HG03469 (cell line): ENCODE results near the gene CAPZA1.
"Not testable (repeated sequence)": the region's sequence is repeated elsewhere in the genome, so short reads cannot be mapped to it uniquely, and the experiment has no call there.

ENCODE experiments used
- ATAC-seq: cut with Tn5 transposase; IDR thresholded peaks from one replicate; pipeline ENCODE4 v1.9.1; 2021; ENCODE audit warnings: mild to moderate bottlenecking, moderate library complexity, moderate number of reproducible peaks; ENCODE audit not compliant: unreplicated experiment

Gene CAPZA1

GRCh38 chr1:112619518-112620376 is at the start of gene CAPZA1:
CAPZA1 (plus strand) TSS chr1:112619832; CDS start chr1:112619845, 13 bp downstream.
- peak; percentile 70 for ATAC-seq

GRCh38 chr1:112575154-112575804 is 44.4 kb upstream of the CAPZA1 start:
- ATAC-seq, result no peak

DNA sequence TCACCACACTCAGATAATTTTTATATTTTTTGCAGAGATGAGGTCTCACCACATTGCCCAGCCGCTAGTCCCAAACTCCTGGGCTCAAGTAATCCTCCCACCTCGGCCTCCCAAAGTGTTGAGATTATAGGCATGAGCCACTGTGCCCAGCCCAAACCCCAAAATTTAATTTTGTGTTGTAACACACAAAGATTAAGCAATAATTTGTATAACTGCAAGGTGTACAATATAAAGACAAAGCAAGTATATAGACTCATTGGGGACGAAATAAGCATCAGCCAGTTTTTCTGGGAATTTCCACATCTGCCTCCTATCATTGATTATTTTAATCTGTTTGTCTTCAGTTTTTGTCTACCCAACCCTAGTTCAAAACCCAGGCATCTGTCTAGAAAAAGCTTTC is 43.4 kb upstream of the CAPZA1 start:
- no peak for ATAC-seq

DNA sequence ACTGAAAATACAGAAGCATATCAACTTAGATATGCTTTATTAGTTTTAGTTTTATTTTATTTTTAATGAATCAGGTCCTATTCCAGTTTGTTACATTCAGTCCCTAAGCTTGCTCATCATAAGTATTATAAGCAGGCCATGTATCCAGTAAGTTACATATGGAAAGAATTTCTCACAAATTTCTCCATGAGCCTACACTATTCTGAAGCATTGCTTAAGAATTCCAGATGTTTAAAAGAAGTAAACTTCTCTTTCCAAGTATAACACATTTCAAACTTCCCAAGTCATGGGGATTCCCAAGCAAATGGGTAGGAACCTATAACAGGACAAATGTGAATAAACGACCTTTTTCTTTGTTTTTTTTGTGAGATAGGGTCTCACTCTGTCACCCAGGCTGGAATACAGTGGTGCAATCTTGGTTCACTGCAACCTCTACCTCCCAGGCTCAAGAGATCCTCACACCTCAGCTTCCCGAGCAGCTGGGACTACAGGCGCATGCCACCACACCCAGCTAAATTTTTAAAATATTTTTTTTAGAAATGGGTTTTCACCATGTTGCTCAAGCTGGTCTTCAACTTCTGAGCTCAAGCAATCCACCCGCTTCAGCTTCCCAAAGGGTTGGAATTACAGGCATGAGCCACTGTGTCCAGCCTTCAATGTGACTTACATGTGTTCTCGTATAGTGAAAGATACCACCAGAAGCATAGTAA is 39.7 kb upstream of the CAPZA1 start:
- no peak for ATAC-seq

GRCh38 chr1:112581586-112582192 is 37.9 kb upstream of the CAPZA1 start:
- ATAC-seq, result no peak

- no peak for ATAC-seq
Observed at GRCh38 chr1:112583366-112583765, 36.3 kb upstream of the CAPZA1 start.

DNA sequence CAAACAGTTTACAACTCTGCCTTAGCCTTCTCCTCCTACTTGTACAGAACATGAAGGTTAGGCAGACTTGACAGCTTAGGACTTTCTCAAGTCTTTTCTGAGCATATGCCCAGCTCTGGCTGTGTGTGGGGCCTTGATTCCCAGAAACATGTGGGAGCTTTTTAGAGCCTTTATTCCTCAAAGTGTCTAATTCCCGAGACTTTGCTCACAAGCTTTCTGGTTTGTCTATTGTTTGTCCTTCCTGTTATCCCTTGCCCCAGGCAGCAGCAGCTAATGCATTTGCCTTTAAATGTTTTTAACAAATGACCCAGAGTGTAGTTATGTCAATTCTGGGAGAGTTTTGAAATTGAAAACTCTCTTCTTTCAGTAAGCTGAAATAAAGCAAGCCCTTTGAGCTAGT is 29.9 kb upstream of the CAPZA1 start:
- no peak for ATAC-seq

DNA sequence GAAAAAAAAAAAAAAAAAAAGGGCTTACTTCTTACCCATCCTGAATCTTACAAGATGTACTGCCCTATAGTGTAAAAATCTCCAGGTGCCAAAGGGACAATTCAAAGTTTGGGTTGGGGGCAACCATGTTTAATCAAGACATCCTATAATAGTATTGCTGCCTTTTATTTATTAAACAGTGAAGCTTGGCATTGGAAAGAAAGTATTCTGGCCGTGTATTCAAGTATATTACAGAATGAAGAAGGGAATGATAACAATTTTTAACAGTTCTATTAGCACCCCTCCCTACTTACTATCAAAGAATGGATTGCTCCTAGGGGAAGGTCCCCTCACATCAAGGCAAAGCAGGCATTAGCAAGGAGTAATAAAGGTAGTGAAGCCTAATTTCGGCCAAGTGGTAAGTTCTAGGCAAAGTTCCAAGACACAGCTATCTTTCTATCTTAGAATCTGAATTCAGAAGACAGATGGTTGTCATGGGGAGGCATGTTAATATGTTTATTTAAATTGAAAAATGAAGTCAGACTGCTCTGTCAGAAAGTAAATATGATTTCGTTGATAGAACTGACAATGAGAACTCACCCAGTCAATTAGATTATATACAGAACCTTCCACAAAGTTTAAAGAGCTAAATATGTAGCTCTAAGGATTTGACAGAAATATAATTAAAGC is 25.3 kb upstream of the CAPZA1 start:
- no peak for ATAC-seq

DNA sequence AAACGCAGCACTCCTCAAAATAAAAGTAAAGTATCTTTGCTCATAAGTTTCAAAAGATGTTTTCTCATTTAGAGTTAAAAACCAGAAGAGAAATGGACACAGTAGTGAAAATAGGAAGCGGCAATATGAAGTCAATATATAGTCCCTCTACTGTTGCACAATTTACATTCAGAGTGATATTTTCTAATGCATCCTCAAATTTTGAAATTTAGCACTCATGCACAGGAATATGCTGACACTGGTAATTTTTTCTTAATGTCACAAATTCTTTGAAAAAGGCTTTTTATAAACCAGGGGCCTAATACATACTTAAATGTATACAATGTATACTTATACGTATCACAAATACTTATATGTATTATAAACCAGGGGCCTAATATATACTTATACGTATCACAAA is 20.2 kb upstream of the CAPZA1 start:
- ATAC-seq, result no peak

GRCh38 chr1:112603012-112603411 is 16.6 kb upstream of the CAPZA1 start:
- ATAC-seq, result no peak

DNA sequence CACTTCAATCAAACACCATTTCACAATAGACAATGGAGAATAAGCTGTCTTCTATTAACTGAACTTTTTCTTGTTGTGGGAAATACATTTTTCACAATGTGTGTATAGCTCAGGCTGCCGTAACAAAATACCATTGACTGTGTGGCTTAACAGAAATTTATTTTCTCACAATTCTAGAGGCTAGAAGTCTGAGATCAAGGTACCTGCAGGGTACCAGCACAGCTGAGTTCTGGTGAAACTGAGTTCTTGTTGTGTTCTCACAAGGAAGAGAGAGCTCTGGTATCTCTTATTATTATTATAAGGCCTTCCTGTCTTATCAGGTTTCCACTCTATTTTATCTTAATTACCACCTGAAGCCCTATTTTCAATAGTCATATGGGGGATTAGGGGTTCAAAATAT is 16.1 kb upstream of the CAPZA1 start:
- ATAC-seq, result no peak

- ATAC-seq, result no peak
Observed at GRCh38 chr1:112605633-112606327, 13.9 kb upstream of the CAPZA1 start.

DNA sequence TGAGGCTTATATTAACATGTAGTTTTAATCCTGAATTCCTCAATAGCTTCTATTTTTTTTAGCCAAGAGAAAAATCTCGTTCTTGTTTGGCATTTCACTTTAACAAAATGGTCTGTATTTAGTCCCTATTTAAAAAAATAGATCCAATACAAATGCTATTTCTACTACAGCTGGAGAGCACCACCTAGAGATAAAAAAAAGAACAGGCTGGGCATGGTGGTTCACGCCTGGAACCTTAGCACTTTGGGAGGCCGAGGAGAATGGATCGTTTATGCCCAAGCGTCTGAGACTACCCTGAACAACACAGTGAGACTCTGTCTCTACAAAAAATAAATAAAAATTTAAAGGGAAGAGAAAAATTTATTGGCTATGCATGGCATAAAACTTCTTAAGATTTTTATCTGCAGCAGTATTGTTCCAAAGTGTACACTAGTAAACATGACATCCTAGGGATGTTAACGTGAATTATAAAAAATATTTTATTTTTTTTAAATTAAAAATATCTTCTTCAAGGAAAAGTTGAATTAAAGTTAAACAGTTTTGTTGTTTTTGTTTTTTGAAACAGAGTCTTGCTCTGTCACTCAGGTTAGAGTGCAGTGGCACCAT is 5.1 kb upstream of the CAPZA1 start:
- no peak for ATAC-seq

DNA sequence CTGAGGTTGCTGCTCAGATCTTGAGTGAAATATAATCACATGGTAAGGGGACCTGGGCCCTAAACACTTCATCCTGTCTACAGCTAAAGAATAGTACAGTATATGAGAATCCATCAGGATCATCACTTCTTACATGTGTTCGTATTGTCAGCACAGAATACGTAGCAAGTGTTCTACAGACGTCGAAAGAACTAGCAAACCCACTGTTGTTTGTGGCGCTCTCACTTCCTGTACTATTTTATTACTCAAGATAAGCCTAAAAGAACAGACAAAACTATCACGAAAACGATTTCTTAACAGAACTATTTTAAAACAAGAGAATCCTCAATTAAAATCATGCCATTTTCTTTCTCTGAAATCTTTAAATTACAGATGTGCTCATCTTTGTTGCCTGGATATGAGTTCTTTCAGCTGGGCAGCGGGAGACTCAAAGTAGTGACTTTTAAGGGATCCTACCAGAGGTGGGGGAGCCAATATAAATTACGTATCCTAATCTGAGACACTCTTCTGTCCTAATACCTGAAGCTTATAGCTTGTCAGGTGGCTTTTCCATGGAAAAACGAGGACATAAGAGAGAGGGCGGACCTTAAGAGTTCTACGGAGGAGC is 1.4 kb upstream of the CAPZA1 start:
- no peak for ATAC-seq

GRCh38 chr1:112618721-112619517 is 713 bp upstream of the CAPZA1 start, which contains the start of gene ST7L:
ST7L (minus strand) TSS chr1:112619141; CDS start chr1:112619113, 28 bp downstream.
- ATAC-seq, result no peak

GRCh38 chr1:112620377-112620695 is 704 bp downstream of the CAPZA1 start:
- ATAC-seq, result no peak

DNA sequence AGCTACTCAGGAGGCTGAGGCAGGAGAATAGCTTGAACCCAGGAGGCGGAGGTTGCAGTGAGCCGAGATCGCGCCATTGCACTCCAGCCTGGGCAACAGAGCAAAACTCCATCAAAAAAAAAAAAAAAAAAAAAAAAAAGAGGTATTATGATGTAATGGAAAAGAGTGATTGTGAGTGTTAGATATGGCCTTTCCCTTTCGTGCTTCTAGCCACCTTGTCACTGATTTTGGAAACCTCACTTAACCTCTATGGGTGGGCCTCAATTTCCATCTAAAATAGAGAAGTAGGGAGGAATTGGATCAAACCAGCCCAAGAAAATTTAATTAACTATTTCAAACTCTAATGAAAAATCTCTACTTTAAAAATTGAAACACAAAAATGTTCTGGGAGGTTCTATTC is 4.9 kb downstream of the CAPZA1 start:
- ATAC-seq, result not testable (repeated sequence)

GRCh38 chr1:112625696-112626095 is 6.1 kb downstream of the CAPZA1 start:
- no peak for ATAC-seq

DNA sequence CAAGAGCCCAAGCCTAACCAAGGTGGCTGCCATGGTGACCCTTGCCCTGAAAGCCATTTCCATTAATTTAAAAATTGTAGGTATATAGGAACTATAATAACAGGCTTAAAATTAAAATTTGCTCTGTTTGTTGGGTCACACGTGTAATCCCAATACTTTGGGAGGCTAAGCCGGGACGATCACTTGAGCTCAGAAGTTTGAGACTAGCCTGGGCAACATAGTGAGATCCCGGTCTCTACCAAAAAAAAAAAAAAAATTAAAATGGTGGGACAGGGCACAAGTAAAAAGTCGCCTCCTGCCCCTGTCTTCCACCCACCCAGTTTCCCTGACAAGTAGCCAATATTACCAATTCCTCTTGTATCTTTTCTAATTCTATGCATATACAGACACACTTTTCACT is 6.6 kb downstream of the CAPZA1 start:
- ATAC-seq, result no peak
